Hepatocyte (in vitro differentiated cells): ENCODE measurements around the gene LIG3. TPM values are rescaled to one million over a fixed set of nuclear protein-coding genes. Genes with fewer than 3 reads are reported as not detected.
A peak's percentile ranks its signal among the peaks of the same experiment; 100 is the strongest.

Experiments used
- DNase-seq: peaks from one replicate; pipeline ENCODE4 v3.0.0-alpha.2; 2016; ENCODE audit warnings: low spot score
- H2AFZ ChIP-seq: fragments of 200-600 bp; sonication (generic); 2 replicates; pipeline ENCODE4 v1.6.0; 2016; ENCODE audit warnings: antibody characterized with exemption, mild to moderate bottlenecking
- H3K27ac ChIP-seq: fragments of 200-600 bp; sonication (generic); 2 replicates; pipeline ENCODE4 v1.5.1; 2016; ENCODE audit warnings: mild to moderate bottlenecking
- H3K27me3 ChIP-seq: fragments of 200-600 bp; sonication (generic); 2 replicates; pipeline ENCODE4 v1.6.1; 2016
- H3K36me3 ChIP-seq: fragments of 200-600 bp; sonication (generic); replicated peaks from 2 replicates; pipeline ENCODE4 v1.5.1; 2016; ENCODE audit warnings: low read depth; ENCODE audit not compliant: insufficient read depth
- H3K4me1 ChIP-seq: fragments of 200-600 bp; sonication (generic); 2 replicates; pipeline ENCODE4 v1.5.1; 2016; ENCODE audit warnings: mild to moderate bottlenecking, moderate library complexity; ENCODE audit not compliant: insufficient read depth
- H3K4me2 ChIP-seq: fragments of 200-600 bp; sonication (generic); 2 replicates; pipeline ENCODE4 v1.6.0; 2016
- H3K4me3 ChIP-seq: fragments of 200-600 bp; sonication (generic); 2 replicates; pipeline ENCODE4 v1.5.1; 2016; ENCODE audit warnings: mild to moderate bottlenecking
- H3K79me2 ChIP-seq: fragments of 200-600 bp; sonication (generic); 2 replicates; pipeline ENCODE4 v1.6.0; 2017; ENCODE audit warnings: mild to moderate bottlenecking
- H3K9me2 ChIP-seq: fragments of 200-600 bp; sonication (generic); replicated peaks from 2 replicates; pipeline ENCODE4 v1.6.0; 2017; ENCODE audit warnings: mild to moderate bottlenecking; ENCODE audit not compliant: insufficient read depth
- H3K9me3 ChIP-seq: fragments of 200-600 bp; sonication (generic); 2 replicates; pipeline ENCODE4 v1.5.1; 2016; ENCODE audit warnings: low read depth, mild to moderate bottlenecking
- H4K20me1 ChIP-seq: fragments of 200-600 bp; sonication (generic); 2 replicates; pipeline ENCODE4 v1.6.0; 2016; ENCODE audit warnings: mild to moderate bottlenecking; ENCODE audit not compliant: insufficient read depth, poor library complexity, severe bottlenecking
- EZH2 ChIP-seq: fragments of 200-600 bp; sonication (generic); IDR thresholded peaks from 2 replicates; pipeline ENCODE4 v1.6.1; 2016; ENCODE audit warnings: antibody characterized with exemption, mild to moderate bottlenecking, borderline replicate concordance
- EZH2phosphoT487 ChIP-seq: fragments of 200-600 bp; sonication (generic); IDR thresholded peaks from one replicate; pipeline ENCODE4 v1.6.1; 2018; ENCODE audit warnings: antibody characterized with exemption, mild to moderate bottlenecking, low read depth, moderate library complexity; ENCODE audit not compliant: unreplicated experiment, severe bottlenecking
- WGBS: methylation state at CpG from one replicate; pipeline ENCODE4 v1.1.6; 2016; ENCODE audit warnings: low lambda C conversion rate; ENCODE audit errors: missing lambda C conversion rate; 5-methylcytosine and 5-hydroxymethylcytosine counted together
- polyA plus RNA-seq: library from polyadenylated mRNA; unstranded; fragments of >200 nt; fragmentation: Nextera tagmentation; extraction: Ambion mirVana; gene quantifications from 2 replicates; pipeline ENCODE4 v1.2.1, GENCODE V29; 2016
- total RNA-seq: library from RNA; depleted of rRNA; stranded (reverse); fragments of >200 nt; gene quantifications from 2 replicates; pipeline ENCODE4 v1.2.3, GENCODE V29; 2014
- TF ChIP-seq, protein P1 (sequence below): fragments of 200-600 bp; sonication (generic); IDR thresholded peaks from 2 replicates; pipeline ENCODE4 v1.5.1; 2016; ENCODE audit warnings: antibody characterized with exemption, mild to moderate bottlenecking; ENCODE audit not compliant: poor library complexity

The LIG3 gene
- total and polyA plus RNA-seq, 2 experiments from 2014 or later: 15.7 to 31.6 TPM

DNA sequence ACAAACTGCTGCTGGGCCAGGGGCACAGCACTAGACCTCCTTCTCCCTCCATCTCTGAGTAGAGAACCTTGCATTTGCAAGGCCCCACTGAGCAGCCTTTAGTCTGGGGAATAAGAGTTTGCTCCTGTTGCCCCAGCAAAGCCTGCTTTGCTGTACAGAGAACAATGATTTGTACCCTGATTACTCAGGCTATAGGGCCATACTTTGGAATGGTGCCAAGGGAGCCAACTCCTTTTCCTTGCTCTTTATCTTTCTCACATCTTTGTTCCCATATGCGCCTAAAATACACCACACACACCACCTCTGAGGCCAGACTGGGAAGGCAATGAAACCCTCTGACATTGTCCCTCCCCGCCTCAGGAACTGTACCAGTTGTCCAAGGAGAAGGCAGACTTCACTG is 21.2 kb downstream of the LIG3 start:
- no peaks in the 10 kb centered on the region for H4K20me1 ChIP-seq
- TF ChIP-seq EZH2 (no peak), EZH2phosphoT487 (no peak)
- TF ChIP-seq, protein P1, sequence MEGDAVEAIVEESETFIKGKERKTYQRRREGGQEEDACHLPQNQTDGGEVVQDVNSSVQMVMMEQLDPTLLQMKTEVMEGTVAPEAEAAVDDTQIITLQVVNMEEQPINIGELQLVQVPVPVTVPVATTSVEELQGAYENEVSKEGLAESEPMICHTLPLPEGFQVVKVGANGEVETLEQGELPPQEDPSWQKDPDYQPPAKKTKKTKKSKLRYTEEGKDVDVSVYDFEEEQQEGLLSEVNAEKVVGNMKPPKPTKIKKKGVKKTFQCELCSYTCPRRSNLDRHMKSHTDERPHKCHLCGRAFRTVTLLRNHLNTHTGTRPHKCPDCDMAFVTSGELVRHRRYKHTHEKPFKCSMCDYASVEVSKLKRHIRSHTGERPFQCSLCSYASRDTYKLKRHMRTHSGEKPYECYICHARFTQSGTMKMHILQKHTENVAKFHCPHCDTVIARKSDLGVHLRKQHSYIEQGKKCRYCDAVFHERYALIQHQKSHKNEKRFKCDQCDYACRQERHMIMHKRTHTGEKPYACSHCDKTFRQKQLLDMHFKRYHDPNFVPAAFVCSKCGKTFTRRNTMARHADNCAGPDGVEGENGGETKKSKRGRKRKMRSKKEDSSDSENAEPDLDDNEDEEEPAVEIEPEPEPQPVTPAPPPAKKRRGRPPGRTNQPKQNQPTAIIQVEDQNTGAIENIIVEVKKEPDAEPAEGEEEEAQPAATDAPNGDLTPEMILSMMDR: no peak
- DNase-seq: no peak
- 98% methylated on average over 2 of the region's 2 CpGs for WGBS
- no peaks in the 10 kb centered on the region for H3K36me3 ChIP-seq
- H3K27ac ChIP-seq: no peak overlapping the region
- no peaks in the 10 kb centered on the region for H3K79me2 ChIP-seq
- no peaks in the 10 kb centered on the region for H3K9me3 ChIP-seq
- no peaks in the 10 kb centered on the region for H3K27me3 ChIP-seq
- no peaks in the 10 kb centered on the region for H3K9me2 ChIP-seq
- H3K4me2 ChIP-seq: no peak overlapping the region
- H3K4me3 ChIP-seq: no peak overlapping the region
- no peak overlapping the region for H2AFZ ChIP-seq
- no peaks in the 10 kb centered on the region for H3K4me1 ChIP-seq

GRCh38 chr17:35002876-35003551 is 22.7 kb downstream of the LIG3 start:
- Histone ChIP-seq H3K27ac (no peak overlapping the region), H3K4me2 (no peak overlapping the region), H3K36me3 (no peaks in the 10 kb centered on the region), H3K79me2 (no peaks in the 10 kb centered on the region), H4K20me1 (no peaks in the 10 kb centered on the region), H3K4me3 (no peak overlapping the region), H3K9me2 (no peaks in the 10 kb centered on the region), H3K27me3 (no peaks in the 10 kb centered on the region), H3K4me1 (no peaks in the 10 kb centered on the region), H2AFZ (no peak overlapping the region), H3K9me3 (no peaks in the 10 kb centered on the region)
- 93% methylated on average over 15 of the region's 15 CpGs for WGBS
- peak; percentile 13 for DNase-seq
- no peak for TF ChIP-seq EZH2
- TF ChIP-seq, protein P1: no peak
- no peak for TF ChIP-seq EZH2phosphoT487

- H3K9me3 ChIP-seq: no peaks in the 10 kb centered on the region
- no peak overlapping the region for H3K4me2 ChIP-seq
- H3K4me3 ChIP-seq: no peak overlapping the region
- DNase-seq: no peak
- H3K9me2 ChIP-seq: no peaks in the 10 kb centered on the region
- no peaks in the 10 kb centered on the region for H3K4me1 ChIP-seq
- no peaks in the 10 kb centered on the region for H4K20me1 ChIP-seq
- H2AFZ ChIP-seq: no peak overlapping the region
- H3K36me3 ChIP-seq: no peaks in the 10 kb centered on the region
- no peak overlapping the region for H3K27ac ChIP-seq
- no peaks in the 10 kb centered on the region for H3K27me3 ChIP-seq
- WGBS: 95% methylated on average over 4 of the region's 4 CpGs
- no peaks in the 10 kb centered on the region for H3K79me2 ChIP-seq
- TF ChIP-seq EZH2phosphoT487: no peak
- TF ChIP-seq EZH2: no peak
- TF ChIP-seq, protein P1: no peak
Measured at GRCh38 chr17:35003778-35004177, 23.5 kb downstream of the LIG3 start.
